IPS-20b (cell line): ENCODE data around the gene IQSEC1.
"Not testable (repeated sequence)": the region's sequence is repeated elsewhere in the genome, so short reads cannot be mapped to it uniquely, and the experiment has no call there.

Experiments used
- H3K27ac ChIP-seq: one replicate; pipeline ENCODE4 v1.5.1; 2013; ENCODE audit warnings: low read length
- H3K27me3 ChIP-seq: 2 replicates; pipeline ENCODE4 v1.6.1; 2013; ENCODE audit warnings: mild to moderate bottlenecking, low read length, inconsistent platforms; ENCODE audit not compliant: insufficient read depth
- H3K36me3 ChIP-seq: 2 replicates; pipeline ENCODE4 v1.6.1; 2013; ENCODE audit warnings: low read depth, mild to moderate bottlenecking, inconsistent platforms, low read length, moderate library complexity; ENCODE audit not compliant: insufficient read depth
- H3K4me1 ChIP-seq: 2 replicates; pipeline ENCODE4 v1.6.1; 2013; ENCODE audit warnings: mild to moderate bottlenecking, control low read depth, inconsistent platforms, low read length, moderate library complexity; ENCODE audit not compliant: insufficient read depth
- H3K4me3 ChIP-seq: 2 replicates; pipeline ENCODE4 v1.5.1; 2013; ENCODE audit warnings: mild to moderate bottlenecking, low read length, inconsistent platforms
- H3K9ac ChIP-seq: 2 replicates; pipeline ENCODE4 v1.6.1; 2013; ENCODE audit warnings: low read depth, mild to moderate bottlenecking, inconsistent platforms, low read length, moderate library complexity
- H3K9me3 ChIP-seq: 2 replicates; pipeline ENCODE4 v1.6.1; 2013; ENCODE audit warnings: mild to moderate bottlenecking, low read depth, low read length, inconsistent platforms; ENCODE audit not compliant: insufficient read depth

IQSEC1 gene

DNA sequence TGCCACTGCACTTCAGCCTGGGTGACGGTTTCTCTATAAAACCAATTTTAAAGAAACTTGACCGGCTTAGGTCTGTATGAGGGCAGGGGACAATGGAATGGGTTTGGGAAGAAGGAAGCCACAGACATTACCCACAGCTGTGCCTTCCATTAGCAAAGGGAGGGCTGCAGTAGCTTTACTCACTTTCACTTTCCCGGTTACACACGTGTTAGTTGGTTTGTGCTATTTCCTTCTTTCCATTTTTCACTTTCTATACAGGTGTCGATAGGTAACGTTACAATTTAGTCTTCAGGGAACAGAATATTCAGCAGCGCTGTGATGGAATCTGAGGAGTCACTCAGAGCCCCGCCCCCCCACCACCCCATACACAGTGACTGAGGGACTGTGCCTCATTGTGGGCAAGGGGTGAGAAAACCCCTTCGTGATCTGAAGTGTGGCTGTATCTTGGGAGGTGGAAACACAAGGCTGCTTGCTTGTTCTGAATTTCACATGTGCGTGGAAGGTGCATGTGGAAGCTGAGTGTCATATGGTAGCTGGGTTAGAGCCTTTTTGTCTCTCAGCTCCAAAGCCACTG is 187.0 kb downstream of the IQSEC1 start:
- Histone ChIP-seq H3K9ac (no peak overlapping the region), H3K36me3 (no peaks in the 10 kb centered on the region), H3K27ac (no peak overlapping the region), H3K4me3 (no peak overlapping the region), H3K9me3 (no peaks in the 10 kb centered on the region), H3K27me3 (peaks cover 66% of the 10 kb centered on the region), H3K4me1 (no peaks in the 10 kb centered on the region)

DNA sequence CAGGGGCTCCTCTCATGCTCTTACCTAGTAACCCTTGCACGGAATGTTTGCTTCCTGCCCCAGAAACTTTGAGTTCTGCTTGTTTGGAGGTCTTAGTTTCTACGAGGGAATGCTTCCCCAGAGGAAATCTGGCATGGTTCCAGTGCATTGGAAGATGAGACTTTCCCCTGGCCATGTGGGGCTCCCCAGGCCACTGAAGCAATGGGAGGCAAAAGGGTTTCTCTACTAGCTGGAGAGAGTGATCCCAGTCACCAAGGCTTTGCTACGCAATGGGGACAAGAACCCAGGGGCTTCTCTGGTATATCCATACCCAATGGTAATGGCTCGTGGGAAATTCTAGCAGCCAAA is 187.7 kb downstream of the IQSEC1 start:
- Histone ChIP-seq H3K9ac (no peak overlapping the region), H3K4me3 (no peak overlapping the region), H3K9me3 (no peaks in the 10 kb centered on the region), H3K27ac (no peak overlapping the region), H3K27me3 (peaks cover 59% of the 10 kb centered on the region), H3K4me1 (no peaks in the 10 kb centered on the region), H3K36me3 (no peaks in the 10 kb centered on the region)

DNA sequence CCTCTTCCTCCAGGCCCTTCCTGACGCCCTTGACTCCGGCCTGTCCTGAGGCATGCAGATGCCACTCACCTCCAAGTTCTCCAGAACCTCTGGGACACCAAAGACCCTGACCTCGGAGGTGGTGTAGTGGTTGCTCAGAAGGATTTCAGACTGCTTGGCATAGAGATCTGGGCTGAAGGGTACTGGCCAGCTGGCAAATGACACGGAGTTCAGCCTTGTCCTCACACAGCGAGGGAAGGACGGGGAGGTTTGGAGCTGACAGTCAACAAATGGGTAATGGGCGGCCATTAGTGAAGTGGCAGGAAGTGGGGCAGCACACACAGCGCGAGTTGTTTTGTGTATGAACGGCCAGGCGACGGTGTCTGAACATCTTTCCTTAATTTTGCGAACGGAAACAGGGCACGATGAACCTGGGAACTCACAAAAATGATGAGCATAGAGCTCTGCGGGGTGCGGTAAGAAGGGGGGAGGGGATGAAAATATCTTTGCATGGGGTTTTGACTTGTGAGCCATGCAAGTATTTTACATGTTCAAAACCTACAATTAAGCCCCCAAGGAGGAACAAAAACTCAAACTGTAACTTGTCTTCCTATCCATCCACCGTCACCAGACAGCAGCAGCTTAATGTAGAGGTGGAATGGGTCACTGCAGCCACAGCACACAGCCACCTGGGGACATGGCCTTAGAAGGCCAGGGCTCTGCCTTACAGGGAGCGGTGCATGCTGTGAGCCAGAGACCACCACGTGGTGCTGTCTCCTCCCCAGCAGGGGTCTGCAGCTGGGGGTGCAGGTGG is 188.2 kb downstream of the IQSEC1 start:
- Histone ChIP-seq H3K9ac (no peak overlapping the region), H3K4me1 (no peaks in the 10 kb centered on the region), H3K27me3 (peaks cover 54% of the 10 kb centered on the region), H3K27ac (no peak overlapping the region), H3K36me3 (no peaks in the 10 kb centered on the region), H3K4me3 (no peak overlapping the region), H3K9me3 (no peaks in the 10 kb centered on the region)

DNA sequence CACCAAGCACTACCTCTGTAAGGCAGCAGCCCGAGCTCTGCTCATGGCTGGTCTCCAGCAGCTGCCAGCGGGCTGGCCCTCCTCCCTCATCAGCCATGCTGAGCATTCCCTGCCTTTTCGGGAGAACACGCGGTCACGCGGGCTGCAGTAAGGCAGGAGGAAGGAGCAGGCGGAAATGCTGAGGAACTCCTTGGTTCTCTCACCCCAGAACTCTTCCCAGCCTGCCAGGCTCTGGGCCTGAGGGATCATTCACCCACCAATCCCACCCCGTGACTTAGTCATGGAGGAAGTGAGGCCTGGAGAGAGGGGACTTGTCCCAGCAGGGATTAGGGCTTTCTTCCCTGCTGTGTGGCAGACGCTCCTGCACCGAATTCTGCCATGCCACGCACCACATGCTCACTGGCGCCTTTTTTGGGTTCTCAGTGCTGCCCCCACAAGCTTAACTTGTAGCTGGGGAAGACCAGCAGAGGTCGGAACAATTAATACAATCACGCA is 189.0 kb downstream of the IQSEC1 start:
- no peaks in the 10 kb centered on the region for H3K9me3 ChIP-seq
- H3K27ac ChIP-seq, result no peak overlapping the region
- H3K36me3 ChIP-seq, result no peaks in the 10 kb centered on the region
- no peaks in the 10 kb centered on the region for H3K4me1 ChIP-seq
- no peak overlapping the region for H3K9ac ChIP-seq
- H3K27me3 ChIP-seq, result peaks cover 50% of the 10 kb centered on the region
- H3K4me3 ChIP-seq, result no peak overlapping the region

DNA sequence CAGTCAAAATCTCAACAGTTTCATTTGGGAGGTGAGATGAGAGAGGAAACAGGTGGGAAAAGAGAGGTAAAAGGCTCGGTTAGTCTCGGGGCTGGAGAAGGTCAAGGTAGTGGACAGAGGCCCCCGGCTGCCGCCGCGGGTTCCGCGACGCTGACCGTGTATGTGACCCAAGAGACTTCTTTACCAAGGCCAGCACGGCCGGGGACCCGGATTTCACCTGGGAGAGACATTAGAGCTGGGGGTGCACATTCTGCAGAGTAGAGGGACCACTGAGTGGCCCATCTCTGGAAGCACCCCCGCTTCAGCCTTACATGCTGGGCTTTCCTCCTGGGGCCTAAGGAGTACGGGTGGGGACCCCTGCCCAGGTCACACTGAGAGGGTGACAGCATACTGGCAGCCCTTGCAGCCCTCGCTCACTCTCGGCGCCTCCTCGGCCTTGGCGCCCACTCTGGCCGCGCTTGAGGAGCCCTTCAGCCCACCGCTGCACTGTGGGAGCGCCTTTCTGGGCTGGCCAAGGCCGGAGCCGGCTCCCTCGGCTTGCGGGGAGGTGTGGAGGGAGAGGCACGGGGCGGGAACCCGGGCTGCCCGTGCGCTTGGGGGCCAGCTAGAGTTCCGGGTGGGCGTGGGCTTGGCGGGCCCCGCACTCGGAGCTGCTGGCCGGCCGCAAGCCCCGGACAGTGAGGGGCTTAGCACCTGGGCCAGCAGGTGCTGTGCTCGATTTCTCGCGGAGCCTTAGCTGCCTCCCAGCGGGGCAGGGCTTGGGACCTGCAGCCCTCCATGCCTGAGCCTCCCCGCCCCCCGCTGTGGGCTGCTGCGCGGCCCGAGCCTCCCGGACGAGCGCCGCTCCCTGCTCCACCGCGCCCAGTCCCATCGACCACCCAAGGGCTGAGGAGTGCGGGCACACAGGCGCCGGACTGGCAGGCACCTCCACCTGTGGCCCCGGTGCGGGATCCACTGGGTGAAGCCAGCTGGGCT is 190.6 kb downstream of the IQSEC1 start:
- Histone ChIP-seq H3K36me3 (no peaks in the 10 kb centered on the region), H3K9me3 (no peaks in the 10 kb centered on the region), H3K4me3 (no peak overlapping the region), H3K27ac (no peak overlapping the region), H3K27me3 (peaks cover 38% of the 10 kb centered on the region), H3K9ac (no peak overlapping the region), H3K4me1 (no peaks in the 10 kb centered on the region)

DNA sequence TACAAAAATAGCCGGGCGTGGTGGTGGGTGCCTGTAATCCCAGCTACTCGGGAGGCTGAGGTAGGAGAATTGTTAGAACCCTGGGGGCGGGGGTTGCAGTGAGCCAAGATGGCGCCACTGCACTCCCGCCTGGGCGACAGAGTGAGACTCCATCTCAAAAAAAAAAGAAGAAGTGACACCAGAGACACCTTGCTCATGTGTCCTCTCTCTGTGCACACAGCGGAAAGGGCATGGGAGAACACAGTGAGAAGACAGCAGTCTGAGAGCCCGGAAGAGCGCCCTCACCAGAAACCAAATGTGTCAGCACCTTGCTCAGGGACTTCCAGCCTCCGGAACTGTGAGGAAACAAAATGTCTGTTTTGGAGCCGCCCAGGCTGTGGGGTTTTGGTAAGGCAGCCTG is 191.4 kb downstream of the IQSEC1 start:
- not testable (repeated sequence) for H3K36me3 ChIP-seq, H3K9ac ChIP-seq, H3K27ac ChIP-seq, H3K4me3 ChIP-seq, H3K4me1 ChIP-seq, H3K9me3 ChIP-seq
- H3K27me3 ChIP-seq, result peaks cover 37% of the 10 kb centered on the region

DNA sequence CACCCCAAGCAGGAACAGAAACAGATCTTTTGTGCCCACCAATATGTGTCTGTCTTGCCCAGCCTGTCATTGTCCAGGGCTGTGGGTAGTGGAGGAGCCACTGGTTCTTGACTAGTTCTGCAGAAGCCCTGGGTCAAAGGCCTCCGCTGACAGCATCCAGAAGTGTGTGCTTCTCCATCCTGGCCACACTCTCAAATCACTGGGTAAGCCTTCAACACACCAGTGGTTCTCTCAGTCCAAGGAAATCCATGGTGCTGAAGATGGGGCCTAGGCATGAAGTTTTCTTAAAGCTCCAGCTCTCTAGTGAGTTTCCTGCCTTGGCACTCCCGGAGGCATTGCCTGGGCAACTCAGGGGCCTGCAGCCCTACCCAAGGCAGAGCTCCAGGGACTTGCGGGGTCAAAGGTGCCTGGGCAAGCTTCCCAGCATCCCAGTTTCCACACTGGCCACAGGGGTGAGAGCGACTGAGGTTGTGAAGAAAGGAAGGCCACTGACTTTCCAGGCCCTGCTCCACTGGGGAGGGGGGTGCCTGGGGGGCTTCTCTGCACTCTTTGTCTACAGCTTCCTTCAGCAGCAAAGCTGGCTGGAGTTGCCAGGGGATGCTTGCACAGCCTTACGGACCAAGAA is 193.9 kb downstream of the IQSEC1 start:
- Histone ChIP-seq H3K36me3 (no peaks in the 10 kb centered on the region), H3K9me3 (no peaks in the 10 kb centered on the region), H3K9ac (no peak overlapping the region), H3K27ac (no peak overlapping the region), H3K27me3 (peaks cover 35% of the 10 kb centered on the region), H3K4me1 (no peaks in the 10 kb centered on the region), H3K4me3 (no peak overlapping the region)

DNA sequence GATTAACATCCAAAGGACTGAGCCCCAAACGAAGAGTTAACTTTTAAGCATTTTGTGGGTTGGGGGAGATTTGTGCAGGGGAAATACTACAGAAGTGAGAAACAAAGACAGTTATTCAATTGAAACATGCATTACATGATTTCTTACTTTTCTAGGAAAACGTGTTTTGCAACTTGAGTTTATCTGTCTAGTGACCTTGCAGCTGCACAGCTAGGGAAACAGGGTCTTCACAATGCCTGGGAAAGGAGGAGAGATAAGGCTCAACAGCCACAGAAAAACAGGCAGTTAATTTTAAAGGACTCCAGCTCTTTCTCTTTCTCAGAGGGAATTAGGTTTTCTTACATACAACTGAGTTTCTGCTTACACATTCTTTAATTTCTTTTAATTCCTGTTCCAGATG is 194.5 kb downstream of the IQSEC1 start:
- H3K27ac ChIP-seq, result not testable (repeated sequence)

DNA sequence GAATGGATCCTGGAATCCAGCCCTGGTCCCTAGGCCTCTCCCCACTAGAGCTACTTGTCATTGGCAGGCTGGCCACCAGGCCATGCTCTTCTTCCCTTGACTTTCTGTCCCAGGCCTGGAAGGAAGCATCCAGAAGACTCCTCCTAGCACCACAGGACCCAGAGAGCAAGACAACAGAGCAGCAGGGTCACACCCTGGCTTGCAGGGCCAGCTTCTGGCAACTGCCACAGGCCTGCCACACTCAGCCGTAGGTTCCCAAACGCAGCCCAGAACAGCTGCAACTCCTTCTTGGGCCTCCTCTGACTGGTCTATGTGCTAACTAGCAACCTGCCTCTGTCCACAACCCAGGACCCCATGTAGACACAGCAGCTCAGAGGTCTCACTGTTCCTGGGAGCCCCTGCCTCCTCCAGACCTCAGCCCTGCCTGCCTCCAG is 195.1 kb downstream of the IQSEC1 start:
- H3K36me3 ChIP-seq, result no peaks in the 10 kb centered on the region
- H3K4me1 ChIP-seq, result no peaks in the 10 kb centered on the region
- no peak overlapping the region for H3K4me3 ChIP-seq
- H3K27me3 ChIP-seq, result peaks cover 38% of the 10 kb centered on the region
- H3K27ac ChIP-seq, result no peak overlapping the region
- no peak overlapping the region for H3K9ac ChIP-seq
- no peaks in the 10 kb centered on the region for H3K9me3 ChIP-seq

More for the DNA sequence above, 194.5 kb downstream of the IQSEC1 start:
- H3K9me3 ChIP-seq, H3K4me3 ChIP-seq, H3K9ac ChIP-seq, H3K4me1 ChIP-seq, H3K36me3 ChIP-seq: not testable (repeated sequence)
- H3K27me3 ChIP-seq, result peaks cover 35% of the 10 kb centered on the region

DNA sequence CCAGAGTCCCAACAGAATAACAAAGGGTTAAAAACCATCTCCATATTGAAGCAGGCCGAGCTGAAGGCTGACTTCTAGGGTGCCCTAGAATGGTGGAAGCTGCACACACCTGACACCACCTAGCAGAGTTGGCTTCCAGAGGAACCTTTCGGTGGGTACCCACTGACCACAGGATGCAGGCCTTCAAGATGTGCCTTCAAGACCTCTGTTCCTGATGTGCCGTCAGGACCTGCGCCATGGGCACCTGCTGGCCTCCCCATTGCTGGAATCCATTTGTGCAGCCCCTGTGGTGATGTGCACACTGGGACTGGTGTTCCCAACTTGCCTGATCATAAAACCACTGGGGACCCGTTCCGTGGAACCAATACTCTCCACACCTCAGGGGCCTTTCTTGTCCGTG is 196.2 kb downstream of the IQSEC1 start:
- Histone ChIP-seq H3K36me3 (no peaks in the 10 kb centered on the region), H3K27ac (no peak overlapping the region), H3K27me3 (peaks cover 45% of the 10 kb centered on the region), H3K4me3 (no peak overlapping the region), H3K4me1 (no peaks in the 10 kb centered on the region), H3K9ac (no peak overlapping the region), H3K9me3 (no peaks in the 10 kb centered on the region)
